Nephron progenitor cell (in vitro differentiated cells): ENCODE measurements around the gene PPIA.
A peak's percentile ranks its signal among the peaks of the same experiment; 100 is the strongest.

Source experiments
- DNase-seq: peaks from one replicate; pipeline ENCODE4 v3.0.0; 2021
- H3K27ac Mint-ChIP-seq: 2 replicates; pipeline ENCODE4 v1.8.0; 2021; ENCODE audit warnings: mild to moderate bottlenecking, moderate library complexity, mixed read lengths
- H3K27me3 Mint-ChIP-seq: 2 replicates; pipeline ENCODE4 v1.8.0; 2021; ENCODE audit warnings: mild to moderate bottlenecking, low read depth, mixed read lengths; ENCODE audit not compliant: poor library complexity
- H3K36me3 Mint-ChIP-seq: 2 replicates; pipeline ENCODE4 v1.8.0; 2021; ENCODE audit warnings: low read depth, mixed read lengths
- H3K4me1 Mint-ChIP-seq: 2 replicates; pipeline ENCODE4 v1.8.0; 2021; ENCODE audit warnings: mixed read lengths
- H3K4me3 Mint-ChIP-seq: 2 replicates; pipeline ENCODE4 v1.8.0; 2021; ENCODE audit warnings: mild to moderate bottlenecking, moderate library complexity, mixed read lengths
- H3K9me3 Mint-ChIP-seq: 2 replicates; pipeline ENCODE4 v1.8.0; 2021; ENCODE audit warnings: mild to moderate bottlenecking, moderate library complexity, mixed read lengths
- CTCF ChIP-seq: fragments of 200-600 bp; sonication (generic); IDR thresholded peaks from 2 replicates; pipeline ENCODE4 v1.5.0; 2021; ENCODE audit warnings: antibody characterized with exemption

Gene PPIA

GRCh38 chr7:44787762-44788161, 8.7 kb upstream of the PPIA start:
- no peak for TF ChIP-seq CTCF
- H3K36me3 Mint-ChIP-seq = no peaks in the 10 kb centered on the region
- H3K27me3 Mint-ChIP-seq = peaks cover 16% of the 10 kb centered on the region

GRCh38 chr7:44789990-44790389, 6.5 kb upstream of the PPIA start:
- no peak for DNase-seq
- H3K4me1 Mint-ChIP-seq = no peaks in the 10 kb centered on the region
- peaks cover 3% of the 10 kb centered on the region for H3K27me3 Mint-ChIP-seq
- H3K9me3 Mint-ChIP-seq = peaks cover 2% of the 10 kb centered on the region
- no peak for TF ChIP-seq CTCF
- no peak overlapping the region for H3K4me3 Mint-ChIP-seq
- no peak overlapping the region for H3K27ac Mint-ChIP-seq
- no peaks in the 10 kb centered on the region for H3K36me3 Mint-ChIP-seq

More at GRCh38 chr7:44787762-44788161, 8.7 kb upstream of the PPIA start:
- no peak for DNase-seq
- Mint-ChIP-seq H3K27ac (no peak overlapping the region), H3K4me3 (no peak overlapping the region), H3K4me1 (no peaks in the 10 kb centered on the region), H3K9me3 (peaks cover 19% of the 10 kb centered on the region)

GRCh38 chr7:44791278-44792219, 4.9 kb upstream of the PPIA start:
- Mint-ChIP-seq H3K4me1 (no peaks in the 10 kb centered on the region), H3K27ac (peak overlapping the region; percentile 43)
- no peak for TF ChIP-seq CTCF

GRCh38 chr7:44793919-44794318, 2.6 kb upstream of the PPIA start:
- no peaks in the 10 kb centered on the region for H3K27me3 Mint-ChIP-seq
- no peak overlapping the region for H3K27ac Mint-ChIP-seq
- H3K4me3 Mint-ChIP-seq = peak overlapping the region; percentile 4
- H3K9me3 Mint-ChIP-seq = no peaks in the 10 kb centered on the region
- DNase-seq = no peak
- no peak for TF ChIP-seq CTCF
- H3K4me1 Mint-ChIP-seq = peaks cover 15% of the 10 kb centered on the region
- H3K36me3 Mint-ChIP-seq = peaks cover 13% of the 10 kb centered on the region

More at GRCh38 chr7:44791278-44792219, 4.9 kb upstream of the PPIA start:
- no peak overlapping the region for H3K4me3 Mint-ChIP-seq
- DNase-seq = no peak
- H3K9me3 Mint-ChIP-seq = no peaks in the 10 kb centered on the region
- no peaks in the 10 kb centered on the region for H3K36me3 Mint-ChIP-seq
- peaks cover 3% of the 10 kb centered on the region for H3K27me3 Mint-ChIP-seq

GRCh38 chr7:44794331-44794730, 2.1 kb upstream of the PPIA start:
- no peak overlapping the region for H3K4me3 Mint-ChIP-seq
- H3K9me3 Mint-ChIP-seq = no peaks in the 10 kb centered on the region
- no peak for DNase-seq
- peaks cover 17% of the 10 kb centered on the region for H3K4me1 Mint-ChIP-seq
- peaks cover 14% of the 10 kb centered on the region for H3K36me3 Mint-ChIP-seq
- TF ChIP-seq CTCF = no peak
- H3K27ac Mint-ChIP-seq = no peak overlapping the region
- no peaks in the 10 kb centered on the region for H3K27me3 Mint-ChIP-seq
